Measurements from ENCODE around the gene GDI1.
A peak's percentile ranks its signal among the peaks of the same experiment; 100 is the strongest.

The GDI1 gene

DNA sequence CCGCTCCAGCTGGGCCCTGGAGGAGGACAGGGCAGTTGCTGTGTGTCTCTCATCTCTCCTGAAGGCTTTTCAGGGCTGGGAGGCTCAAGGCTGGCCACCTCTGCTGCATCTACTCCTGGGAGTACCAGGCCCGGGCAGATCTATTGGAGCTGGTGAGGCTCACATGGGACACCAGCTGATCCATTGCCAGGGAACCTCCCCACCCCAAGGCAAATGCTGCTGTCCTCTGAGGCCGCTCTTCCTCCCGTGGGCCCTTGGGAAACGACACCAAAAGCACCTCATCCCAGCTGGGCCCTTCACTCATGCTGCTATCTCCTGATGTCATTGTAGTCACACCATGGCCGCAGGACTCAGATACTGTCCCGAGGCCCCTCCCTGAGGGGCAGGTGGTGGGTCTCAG is 45.8 kb downstream of the GDI1 start:
- no peak for DNase-seq (ENCODE audit: low read depth)

DNA sequence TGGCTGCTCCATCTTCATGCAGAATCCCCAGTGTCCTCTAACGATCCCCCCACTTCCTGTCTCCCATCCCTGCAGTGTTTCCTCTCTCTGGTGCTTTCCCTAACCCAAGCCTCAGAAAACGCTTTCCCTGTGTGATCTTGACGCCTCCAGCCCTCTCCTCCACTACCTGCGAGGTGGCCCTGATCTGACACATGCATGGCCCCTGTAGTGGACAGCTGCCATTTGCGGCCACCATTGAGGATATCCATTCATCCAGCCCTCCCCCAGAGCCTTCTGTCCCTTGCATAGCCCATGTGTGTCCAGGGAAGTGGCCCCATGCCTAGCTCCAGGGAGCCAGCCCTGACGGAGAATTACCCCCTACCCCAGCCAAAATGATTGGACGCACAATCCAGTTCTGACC is 46.4 kb downstream of the GDI1 start:
- no peak for DNase-seq (ENCODE audit: low read depth)

DNA sequence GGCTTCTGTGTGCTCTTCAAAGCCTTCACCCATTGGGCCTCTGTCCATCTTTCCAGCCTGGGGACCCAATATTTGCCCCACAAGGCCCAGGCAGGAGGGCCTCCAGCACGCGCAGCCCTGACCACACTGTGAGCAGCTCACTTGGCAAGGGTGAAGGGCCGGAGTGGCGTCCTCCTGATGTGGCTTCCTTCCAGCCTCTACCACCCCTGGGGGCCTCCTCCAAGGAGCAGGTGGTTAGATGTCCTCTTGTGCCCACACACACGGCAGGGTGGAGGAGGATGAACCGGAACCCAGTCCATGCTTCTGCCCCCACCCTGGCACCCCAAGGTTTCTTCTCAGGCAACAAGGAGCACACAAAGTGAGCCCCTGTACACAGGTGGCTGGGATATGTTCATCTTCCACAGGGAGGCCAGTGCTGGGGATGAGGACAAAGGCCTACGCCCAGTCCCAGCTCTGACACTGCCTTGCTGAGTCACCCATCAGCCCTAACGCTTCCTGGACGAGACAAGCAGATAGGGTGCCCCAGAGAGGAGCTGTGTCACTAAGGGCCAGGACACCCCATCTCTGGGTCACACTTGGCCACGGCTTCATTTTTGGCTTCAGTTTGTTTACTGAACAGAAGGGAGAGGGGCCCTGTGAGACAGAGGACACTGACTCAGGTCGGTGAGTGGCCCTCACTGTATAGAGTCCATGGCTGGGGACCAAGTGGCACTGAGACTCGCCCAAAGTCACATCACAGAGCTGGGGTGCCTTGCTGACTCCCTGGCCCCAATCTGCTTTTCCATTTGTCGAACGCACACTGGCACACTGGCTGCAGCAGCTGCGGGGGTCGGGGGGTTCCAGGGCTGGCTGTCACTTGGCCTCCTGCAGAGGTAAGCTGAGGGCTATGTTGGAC is 47.5 kb downstream of the GDI1 start:
- no peak for DNase-seq (ENCODE audit: low read depth)

GRCh38 chrX:154485150-154486051 is 48.4 kb downstream of the GDI1 start:
- no peak for DNase-seq (ENCODE audit: low read depth)

GRCh38 chrX:154486052-154486395 is 49.1 kb downstream of the GDI1 start:
- DNase-seq (ENCODE audit: low read depth): no peak

DNA sequence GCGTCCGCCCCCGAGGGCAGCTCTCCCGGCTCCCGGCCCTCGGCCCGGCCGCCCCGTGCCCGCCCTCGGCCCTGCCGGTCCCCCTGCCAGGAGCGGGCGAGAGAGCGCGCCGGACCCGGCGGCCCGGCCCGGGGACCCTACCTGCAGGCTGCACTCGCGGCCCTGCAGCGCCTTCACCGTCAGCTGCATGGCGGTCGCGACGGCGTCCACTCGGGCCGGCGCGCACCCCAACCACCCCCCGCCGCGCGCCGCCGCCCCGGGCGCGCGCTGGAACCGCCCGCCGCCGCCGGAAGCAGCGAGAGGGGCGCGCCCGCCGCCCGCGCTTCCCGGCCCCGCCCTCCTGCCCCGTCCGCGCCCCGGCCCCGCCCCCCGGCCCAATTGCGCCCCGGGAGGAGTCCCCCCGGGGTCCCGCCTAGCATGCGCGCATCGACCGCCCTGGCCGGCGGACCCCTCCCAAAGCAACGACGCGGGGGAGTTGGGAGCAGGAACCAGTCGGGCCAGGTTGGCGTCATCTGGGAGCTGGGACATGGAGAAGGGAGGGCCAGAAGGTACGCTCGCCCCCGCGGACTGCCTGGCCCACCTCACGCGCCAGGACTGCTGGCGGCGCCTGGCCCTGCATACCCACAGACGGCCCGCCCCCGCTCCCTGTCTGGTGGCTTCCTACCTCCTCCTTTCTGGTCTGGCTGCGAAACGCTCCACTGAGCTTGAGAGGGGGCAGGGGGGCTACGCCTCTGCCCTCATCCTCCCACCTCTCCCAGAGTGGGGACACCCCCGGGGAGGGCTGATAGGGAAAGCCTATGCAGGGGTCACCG is 49.6 kb downstream of the GDI1 start, which contains the start of gene UBL4A:
Gene UBL4A, minus strand, starts transcription at position 220 of the 812 bp plus-strand sequence. Its CDS starts 31 bp downstream, at position 189.
- DNase-seq (ENCODE audit: low read depth): no peak

- DNase-seq (ENCODE audit: low read depth): no peak
These were observed 50.8 kb downstream of the GDI1 start for GRCh38 chrX:154487518-154488290.

DNA sequence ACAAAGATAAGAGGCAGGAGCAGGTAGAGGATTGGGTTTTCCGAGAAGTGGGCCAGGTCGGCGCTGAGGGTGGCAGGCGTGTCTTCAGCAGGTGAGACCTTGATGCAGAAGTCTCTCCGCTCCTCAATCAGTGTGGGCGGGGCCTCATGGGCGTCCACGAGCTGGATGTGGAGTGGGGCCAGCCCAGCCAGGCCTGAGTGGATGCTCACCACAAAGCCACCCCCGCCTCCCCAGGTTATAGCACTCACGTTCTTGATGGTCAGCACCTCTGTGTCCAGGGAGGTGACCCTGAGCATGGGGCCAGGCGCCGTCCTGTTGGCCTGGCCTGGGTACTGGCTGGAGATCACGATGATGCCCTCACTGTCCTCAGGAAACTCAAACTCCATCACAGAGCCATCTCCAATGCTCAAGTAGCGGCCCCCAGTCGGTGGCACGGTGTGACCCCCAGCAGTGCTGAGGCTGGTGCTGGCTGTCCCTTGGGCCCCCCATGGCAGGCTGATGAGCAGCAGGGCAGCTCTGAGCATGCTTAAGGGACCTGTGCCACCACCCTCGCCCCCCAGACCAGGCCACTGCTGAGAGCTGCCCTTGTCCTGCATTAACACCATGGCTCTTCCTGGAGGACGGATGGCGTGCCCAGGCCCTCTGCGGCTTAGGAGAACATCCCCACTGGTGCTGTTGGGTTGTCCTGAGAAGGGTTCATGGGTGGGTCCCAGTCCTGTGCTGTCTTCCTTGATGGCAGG is 51.6 kb downstream of the GDI1 start:
- DNase-seq (ENCODE audit: low read depth): no peak

DNA sequence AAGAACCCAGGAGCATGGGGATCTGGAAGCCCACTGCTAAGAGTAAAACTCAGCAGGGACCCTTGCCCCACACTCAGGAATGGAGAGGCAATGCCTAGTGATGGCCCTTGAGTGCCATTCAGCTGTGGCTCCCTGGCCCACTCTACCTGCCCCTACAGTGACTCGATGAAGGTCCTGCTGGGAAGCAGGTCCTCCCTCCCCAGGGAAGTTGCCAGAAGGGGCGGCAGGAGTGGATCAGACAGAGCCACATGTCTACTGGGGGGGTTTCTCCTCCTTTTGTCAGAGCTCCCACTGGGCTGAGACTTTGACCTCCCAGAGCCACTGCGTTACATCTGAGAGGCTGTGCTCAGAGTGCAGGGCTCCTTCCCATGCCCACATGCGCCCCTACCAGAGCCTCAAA is 52.2 kb downstream of the GDI1 start:
- DNase-seq (ENCODE audit: low read depth): no peak

- DNase-seq (ENCODE audit: low read depth): no peak
These were observed 53.1 kb downstream of the GDI1 start for GRCh38 chrX:154490021-154490413.

DNA sequence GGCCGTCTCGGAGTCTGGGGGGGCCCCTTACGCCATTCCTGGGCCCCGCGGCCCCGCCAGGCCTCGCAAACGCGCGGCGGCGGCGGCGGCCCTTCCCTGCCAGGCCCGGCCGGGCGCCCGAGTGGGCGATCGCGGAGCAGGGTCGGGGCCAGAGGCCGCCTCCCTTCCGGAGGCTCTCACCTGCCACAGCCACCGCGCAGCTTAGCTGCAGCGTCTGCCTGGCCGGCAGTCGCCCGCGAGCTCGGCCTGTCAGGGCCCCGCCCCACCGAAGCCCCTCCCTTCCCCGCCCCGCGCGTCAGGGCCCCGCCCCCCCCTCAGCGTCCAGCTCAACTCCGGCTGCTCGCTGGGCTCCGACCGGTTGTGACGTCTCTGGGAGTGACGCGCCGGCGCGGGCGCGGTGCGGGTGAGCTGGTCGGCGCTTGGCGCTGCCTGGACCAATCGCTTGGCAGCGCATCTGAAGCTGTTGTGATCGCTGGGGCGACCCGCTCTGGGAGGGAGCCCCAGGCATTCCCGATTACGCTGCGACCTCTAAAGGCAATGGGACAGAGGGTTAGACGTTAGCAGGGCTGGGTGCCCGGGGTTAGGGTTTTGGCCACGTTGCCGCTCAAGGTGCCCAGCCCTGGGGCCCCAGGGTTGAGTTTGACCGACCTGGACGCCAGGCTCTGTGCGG is 53.6 kb downstream of the GDI1 start, which contains the start of gene SLC10A3:
Gene SLC10A3, minus strand, starts transcription at position 216 of the 670 bp plus-strand sequence. CDS start 1,689 bp downstream, outside the sequence.
- DNase-seq (ENCODE audit: low read depth): peak; percentile 75
